ENCODE results near the gene STK17B.

GRCh38 chr2:196176142-196176738 lies 4.9 kb upstream of the STK17B start:
- no peak for TF ChIP-seq CTCF (IDR thresholded peaks at IDR 0.05)
- no peak for TF ChIP-seq POLR2A (IDR thresholded peaks at IDR 0.05; ENCODE audit: low read depth)
- TF ChIP-seq EP300 (IDR thresholded peaks at IDR 0.05) = no peak
